Smooth muscle cell (in vitro differentiated cells): Measurements from ENCODE around the gene GNG13. TPM values are rescaled to one million over a fixed set of nuclear protein-coding genes. Genes with fewer than 3 reads are reported as not detected.
"Not testable (repeated sequence)": the region's sequence is repeated elsewhere in the genome, so short reads cannot be mapped to it uniquely, and the experiment has no call there.

ENCODE experiments used
- DNase-seq: peaks from one replicate; lab custom pipeline; 2025; ENCODE audit not compliant: unreplicated experiment; lab: John Stamatoyannopoulos, UW
- H2AFZ ChIP-seq: fragments of 200-600 bp; sonication (generic); 2 replicates; pipeline ENCODE4 v1.6.0; 2016; ENCODE audit warnings: antibody characterized with exemption, low read depth, mild to moderate bottlenecking
- H3F3A ChIP-seq: fragments of 200-600 bp; sonication (generic); 2 replicates; pipeline ENCODE4 v1.6.0; 2017; ENCODE audit warnings: antibody characterized with exemption, low read depth
- H3K27ac ChIP-seq: fragments of 200-600 bp; sonication (generic); 2 replicates; pipeline ENCODE4 v1.5.1; 2016; ENCODE audit warnings: low read depth, mild to moderate bottlenecking
- H3K27me3 ChIP-seq: fragments of 200-600 bp; sonication (generic); 2 replicates; pipeline ENCODE4 v1.6.1; 2016; ENCODE audit warnings: low read depth, mild to moderate bottlenecking
- H3K36me3 ChIP-seq: fragments of 200-600 bp; sonication (generic); 2 replicates; pipeline ENCODE4 v1.5.1; 2016; ENCODE audit warnings: low read depth
- H3K4me1 ChIP-seq: fragments of 200-600 bp; sonication (generic); 2 replicates; pipeline ENCODE4 v1.5.1; 2016; ENCODE audit warnings: low read depth
- H3K4me2 ChIP-seq: fragments of 200-600 bp; sonication (generic); 2 replicates; pipeline ENCODE4 v1.6.0; 2016; ENCODE audit warnings: mild to moderate bottlenecking
- H3K4me3 ChIP-seq: fragments of 200-600 bp; sonication (generic); 2 replicates; pipeline ENCODE4 v1.5.1; 2016; ENCODE audit warnings: mild to moderate bottlenecking
- H3K79me2 ChIP-seq: fragments of 200-600 bp; sonication (generic); 2 replicates; pipeline ENCODE4 v1.6.0; 2016; ENCODE audit warnings: low read depth, mild to moderate bottlenecking
- H3K9ac ChIP-seq: fragments of 200-600 bp; sonication (generic); 2 replicates; pipeline ENCODE4 v1.6.0; 2016; ENCODE audit warnings: low read depth
- H3K9me3 ChIP-seq: fragments of 200-600 bp; sonication (generic); replicated peaks from 2 replicates; pipeline ENCODE4 v1.5.1; 2016; ENCODE audit warnings: low read depth
- H4K20me1 ChIP-seq: fragments of 200-600 bp; sonication (generic); 2 replicates; pipeline ENCODE4 v1.6.0; 2016; ENCODE audit warnings: low read depth
- CTCF ChIP-seq: fragments of 200-600 bp; sonication (generic); IDR thresholded peaks from 2 replicates; pipeline ENCODE4 v1.5.1; 2017; ENCODE audit warnings: borderline replicate concordance, mild to moderate bottlenecking, antibody characterized with exemption; ENCODE audit not compliant: insufficient read depth, poor library complexity, severe bottlenecking
- WGBS: methylation state at CpG from one replicate; pipeline ENCODE4 v1.1.7; 2016; ENCODE audit warnings: low lambda C conversion rate; 5-methylcytosine and 5-hydroxymethylcytosine counted together
- polyA plus RNA-seq: library from polyadenylated mRNA; unstranded; fragments of >200 nt; fragmentation: Nextera tagmentation; extraction: Ambion mirVana; gene quantifications from 2 replicates; pipeline ENCODE4 v1.2.1, GENCODE V29; 2016
- total RNA-seq: library from RNA; depleted of rRNA; stranded (reverse); fragments of >200 nt; gene quantifications from 2 replicates; pipeline ENCODE4 v1.2.3, GENCODE V29; 2014

GNG13 gene
- total and polyA plus RNA-seq, 2 experiments from 2014 or later = not detected

GRCh38 chr16:778447-778846 lies 22.1 kb downstream of the GNG13 start:
- no peaks in the 10 kb centered on the region for H3K27me3 ChIP-seq
- no peak overlapping the region for H3K4me3 ChIP-seq
- WGBS = 91% methylated on average over 9 of the region's 11 CpGs
- no peaks in the 10 kb centered on the region for H3K4me1 ChIP-seq
- no peaks in the 10 kb centered on the region for H3K79me2 ChIP-seq
- no peak overlapping the region for H3K4me2 ChIP-seq
- no peak for DNase-seq
- no peak overlapping the region for H3K27ac ChIP-seq
- no peak for TF ChIP-seq CTCF
- H3K9me3 ChIP-seq = no peaks in the 10 kb centered on the region
- H3F3A ChIP-seq = no peaks in the 10 kb centered on the region
- H4K20me1 ChIP-seq = no peaks in the 10 kb centered on the region
- H2AFZ ChIP-seq = no peak overlapping the region
- H3K9ac ChIP-seq = no peak overlapping the region
- no peaks in the 10 kb centered on the region for H3K36me3 ChIP-seq

GRCh38 chr16:777826-778225 lies 22.7 kb downstream of the GNG13 start:
- H3K27me3 ChIP-seq = no peaks in the 10 kb centered on the region
- TF ChIP-seq CTCF = no peak
- H3K4me2 ChIP-seq = peak overlapping the region; percentile 17
- no peaks in the 10 kb centered on the region for H3F3A ChIP-seq
- WGBS = 46% methylated on average over 16 of the region's 16 CpGs
- no peak overlapping the region for H3K27ac ChIP-seq
- H3K4me3 ChIP-seq = no peak overlapping the region
- H2AFZ ChIP-seq = no peak overlapping the region
- H3K9me3 ChIP-seq = no peaks in the 10 kb centered on the region
- no peaks in the 10 kb centered on the region for H3K79me2 ChIP-seq
- no peaks in the 10 kb centered on the region for H3K4me1 ChIP-seq
- DNase-seq = no peak
- no peak overlapping the region for H3K9ac ChIP-seq
- no peaks in the 10 kb centered on the region for H3K36me3 ChIP-seq
- H4K20me1 ChIP-seq = no peaks in the 10 kb centered on the region

GRCh38 chr16:776824-777223 lies 23.7 kb downstream of the GNG13 start:
- Histone ChIP-seq H3K4me2 (no peak overlapping the region), H3K79me2 (no peaks in the 10 kb centered on the region), H3K4me1 (no peaks in the 10 kb centered on the region), H3F3A (no peaks in the 10 kb centered on the region), H3K9ac (no peak overlapping the region), H2AFZ (no peak overlapping the region), H3K27ac (no peak overlapping the region), H3K36me3 (no peaks in the 10 kb centered on the region), H3K4me3 (no peak overlapping the region), H3K27me3 (no peaks in the 10 kb centered on the region), H4K20me1 (no peaks in the 10 kb centered on the region), H3K9me3 (no peaks in the 10 kb centered on the region)
- TF ChIP-seq CTCF = no peak
- 95% methylated on average over 9 of the region's 9 CpGs for WGBS
- no peak for DNase-seq

- not testable (repeated sequence) for H3K27ac ChIP-seq, H3K9me3 ChIP-seq, H4K20me1 ChIP-seq, H3K4me3 ChIP-seq, H3F3A ChIP-seq, H3K79me2 ChIP-seq, H2AFZ ChIP-seq, H3K36me3 ChIP-seq, H3K9ac ChIP-seq, H3K4me2 ChIP-seq, H3K4me1 ChIP-seq, H3K27me3 ChIP-seq, DNase-seq
- 96% methylated on average over 10 of the region's 10 CpGs for WGBS
These were observed 24.2 kb downstream of the GNG13 start for GRCh38 chr16:776298-776697.
